Smooth muscle cell of the umbilical artery (primary cell): ENCODE results near the gene MPPED2. TPM values are rescaled to one million over a fixed set of nuclear protein-coding genes. Genes with fewer than 3 reads are reported as not detected.

ENCODE experiments used
- total RNA-seq: library from RNA; depleted of rRNA; stranded (reverse); fragments of >200 nt; gene quantifications from 2 replicates; pipeline ENCODE4 v1.2.3, GENCODE V29; 2014

MPPED2 gene, protein sequence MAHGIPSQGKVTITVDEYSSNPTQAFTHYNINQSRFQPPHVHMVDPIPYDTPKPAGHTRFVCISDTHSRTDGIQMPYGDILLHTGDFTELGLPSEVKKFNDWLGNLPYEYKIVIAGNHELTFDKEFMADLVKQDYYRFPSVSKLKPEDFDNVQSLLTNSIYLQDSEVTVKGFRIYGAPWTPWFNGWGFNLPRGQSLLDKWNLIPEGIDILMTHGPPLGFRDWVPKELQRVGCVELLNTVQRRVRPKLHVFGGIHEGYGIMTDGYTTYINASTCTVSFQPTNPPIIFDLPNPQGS
- not detected in 2 replicates for total RNA-seq

DNA sequence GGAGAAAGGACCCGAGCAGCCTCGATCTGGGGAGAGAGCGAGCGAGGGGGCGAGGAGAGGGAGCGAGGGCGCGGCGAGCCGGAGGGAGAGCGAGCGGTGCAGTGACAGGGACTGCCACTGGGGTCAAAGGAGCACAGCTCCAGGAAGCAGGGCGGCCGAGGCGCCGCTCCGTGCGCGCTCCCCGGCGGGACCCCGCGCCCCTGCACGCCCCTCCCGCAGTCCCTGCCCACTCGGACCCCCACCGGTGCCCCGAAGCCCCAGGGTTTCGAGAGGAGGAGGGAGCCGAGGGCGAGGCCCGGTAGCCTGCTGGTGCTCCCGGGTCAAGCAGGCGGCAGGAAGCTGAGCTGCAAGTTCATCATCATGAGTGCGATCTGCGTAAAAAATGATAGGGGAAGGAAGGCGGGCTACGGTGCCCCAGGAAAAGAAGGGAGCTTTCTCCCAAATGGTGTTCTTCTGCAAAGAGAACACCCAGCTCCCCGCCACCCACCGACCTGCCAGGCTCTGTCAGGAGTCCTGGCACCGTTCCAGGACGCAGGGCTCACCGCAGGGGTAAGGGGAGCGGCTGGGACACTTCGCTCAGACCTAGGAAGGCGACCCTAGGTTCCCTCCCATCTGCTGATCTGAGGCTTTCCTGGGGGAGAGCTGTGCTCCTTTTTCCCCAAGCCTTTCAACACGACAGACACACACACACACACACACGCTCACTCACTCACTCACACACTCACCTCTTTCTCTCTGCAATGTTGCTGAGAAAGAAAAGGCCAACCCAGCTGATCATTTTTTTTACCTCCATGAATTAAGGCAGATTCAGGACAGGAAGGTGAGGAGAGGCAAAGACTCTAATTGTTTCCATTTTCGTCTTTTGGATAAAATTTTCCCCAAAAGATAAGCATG, at the start of gene MPPED2:
Gene MPPED2 (minus strand): TSS at position 103 of the 894 bp plus-strand sequence. CDS start 5,980 bp downstream, outside the sequence.

